ENCODE measurements around the gene ABCA4.

- no peak for TF ChIP-seq CTCF (IDR thresholded peaks at IDR 0.05)
- TF ChIP-seq POLR2A (IDR thresholded peaks at IDR 0.05), result no peak
- no peak for TF ChIP-seq POLR2AphosphoS5 (IDR thresholded peaks at IDR 0.05; ENCODE audit: insufficient read depth in 1 of 2, low read depth in 1 of 2)
Measured at GRCh38 chr1:93958726-93959100, 162.2 kb downstream of the ABCA4 start.
